Myocyte (in vitro differentiated cells): ENCODE measurements around the gene ICA1. TPM values are rescaled to one million over a fixed set of nuclear protein-coding genes. Genes with fewer than 3 reads are reported as not detected.

ENCODE experiments used
- DNase-seq: peaks from one replicate; pipeline ENCODE4 v3.0.0-alpha.2; 2012; ENCODE audit warnings: low read depth
- total RNA-seq: library from RNA; depleted of rRNA; stranded (reverse); fragments of >200 nt; gene quantifications from 2 replicates; pipeline ENCODE4 v1.2.3, GENCODE V29; 2014

The ICA1 gene
- total RNA-seq, 1 donor from 2014 or later: 0.16 TPM

- DNase-seq: no peak
These were observed 32.9 kb downstream of the ICA1 start for GRCh38 chr7:8228766-8229674.

- DNase-seq: no peak
These were observed 33.9 kb downstream of the ICA1 start for GRCh38 chr7:8228068-8228467.

GRCh38 chr7:8227261-8227660 lies 34.7 kb downstream of the ICA1 start:
- DNase-seq: no peak

- DNase-seq: no peak
These were observed 35.5 kb downstream of the ICA1 start for GRCh38 chr7:8226501-8226900.

GRCh38 chr7:8221567-8221966 lies 40.4 kb downstream of the ICA1 start:
- no peak for DNase-seq

GRCh38 chr7:8221101-8221495 lies 40.9 kb downstream of the ICA1 start:
- no peak for DNase-seq

- no peak for DNase-seq
These were observed 41.4 kb downstream of the ICA1 start for GRCh38 chr7:8220376-8221100.

GRCh38 chr7:8217200-8218068 lies 44.5 kb downstream of the ICA1 start:
- DNase-seq: peak; percentile 85

- DNase-seq: no peak
These were observed 45.7 kb downstream of the ICA1 start for GRCh38 chr7:8216334-8216690.

- DNase-seq: no peak
These were observed 46.2 kb downstream of the ICA1 start for GRCh38 chr7:8215648-8216333.

- no peak for DNase-seq
These were observed 47.6 kb downstream of the ICA1 start for GRCh38 chr7:8214244-8214824.

- DNase-seq: no peak
These were observed 48.6 kb downstream of the ICA1 start for GRCh38 chr7:8213381-8213780.

- DNase-seq: no peak
These were observed 49.3 kb downstream of the ICA1 start for GRCh38 chr7:8212638-8213037.

GRCh38 chr7:8211725-8212096 lies 50.3 kb downstream of the ICA1 start:
- no peak for DNase-seq

GRCh38 chr7:8210845-8211724 lies 50.9 kb downstream of the ICA1 start:
- no peak for DNase-seq

GRCh38 chr7:8209353-8209752 lies 52.6 kb downstream of the ICA1 start:
- DNase-seq: no peak

GRCh38 chr7:8208816-8209215 lies 53.2 kb downstream of the ICA1 start:
- no peak for DNase-seq

- DNase-seq: no peak
These were observed 55.0 kb downstream of the ICA1 start for GRCh38 chr7:8206956-8207355.

- DNase-seq: no peak
These were observed 56.4 kb downstream of the ICA1 start for GRCh38 chr7:8205537-8205936.

GRCh38 chr7:8205031-8205387 lies 57.0 kb downstream of the ICA1 start:
- no peak for DNase-seq
